Measurements from ENCODE around the gene RIPK4. TPM values are rescaled to one million over a fixed set of nuclear protein-coding genes. Genes with fewer than 3 reads are reported as not detected.

Gene RIPK4
- total RNA-seq, 2 experiments from 2014 or later = 0.65 to 0.76 TPM

- no peaks in the 10 kb centered on the region for H3K9me3 Mint-ChIP-seq
- H3K4me3 Mint-ChIP-seq = no peak overlapping the region
- TF ChIP-seq, protein P1, sequence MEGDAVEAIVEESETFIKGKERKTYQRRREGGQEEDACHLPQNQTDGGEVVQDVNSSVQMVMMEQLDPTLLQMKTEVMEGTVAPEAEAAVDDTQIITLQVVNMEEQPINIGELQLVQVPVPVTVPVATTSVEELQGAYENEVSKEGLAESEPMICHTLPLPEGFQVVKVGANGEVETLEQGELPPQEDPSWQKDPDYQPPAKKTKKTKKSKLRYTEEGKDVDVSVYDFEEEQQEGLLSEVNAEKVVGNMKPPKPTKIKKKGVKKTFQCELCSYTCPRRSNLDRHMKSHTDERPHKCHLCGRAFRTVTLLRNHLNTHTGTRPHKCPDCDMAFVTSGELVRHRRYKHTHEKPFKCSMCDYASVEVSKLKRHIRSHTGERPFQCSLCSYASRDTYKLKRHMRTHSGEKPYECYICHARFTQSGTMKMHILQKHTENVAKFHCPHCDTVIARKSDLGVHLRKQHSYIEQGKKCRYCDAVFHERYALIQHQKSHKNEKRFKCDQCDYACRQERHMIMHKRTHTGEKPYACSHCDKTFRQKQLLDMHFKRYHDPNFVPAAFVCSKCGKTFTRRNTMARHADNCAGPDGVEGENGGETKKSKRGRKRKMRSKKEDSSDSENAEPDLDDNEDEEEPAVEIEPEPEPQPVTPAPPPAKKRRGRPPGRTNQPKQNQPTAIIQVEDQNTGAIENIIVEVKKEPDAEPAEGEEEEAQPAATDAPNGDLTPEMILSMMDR (IDR thresholded peaks at IDR 0.05) = no peak
- H3K36me3 Mint-ChIP-seq (ENCODE audit: low read depth) = no peaks in the 10 kb centered on the region
- intact Hi-C loops (cut with micrococcal nuclease) = no loop called here
- no peak for ATAC-seq
- DNase-seq = no peak
- POLR2A ChIA-PET = interaction anchor here (0.6 kb wide), 1 partner anchor 13 kb away, joined by 3 read pairs; no protein-coding TSS in a partner anchor
- peaks cover 11% of the 10 kb centered on the region for H3K4me1 Mint-ChIP-seq (ENCODE audit: low read depth)
- H3K27me3 Mint-ChIP-seq = peaks cover 53% of the 10 kb centered on the region
- CTCF ChIA-PET = no interaction called here
- no peak overlapping the region for H3K27ac Mint-ChIP-seq
Measured at GRCh38 chr21:41780337-41781049, 13.6 kb upstream of the RIPK4 start.

DNA sequence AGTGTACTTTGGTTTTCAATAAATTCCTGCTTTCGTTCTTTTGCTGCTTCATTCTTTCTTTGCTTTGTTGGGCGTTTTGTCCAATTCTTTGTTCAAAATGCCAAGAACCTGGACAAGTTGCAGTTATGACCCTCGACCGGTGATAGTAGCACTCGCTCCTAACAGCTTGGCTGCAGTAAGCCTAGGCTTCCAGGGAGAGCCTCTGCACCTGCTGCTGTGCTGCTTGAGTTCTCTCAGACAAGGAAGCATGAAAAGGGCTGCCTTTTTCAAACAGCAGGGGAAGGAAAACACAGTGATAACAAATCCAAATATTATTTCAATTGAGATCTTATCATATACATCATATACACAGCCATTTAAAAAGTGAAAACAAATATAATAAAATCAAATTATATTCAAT lies 12.8 kb upstream of the RIPK4 start:
- ATAC-seq = no peak
- no peak for DNase-seq
- Mint-ChIP-seq H3K27me3 (peaks cover 58% of the 10 kb centered on the region), H3K36me3 (ENCODE audit: low read depth) (no peaks in the 10 kb centered on the region), H3K4me3 (no peak overlapping the region), H3K27ac (no peak overlapping the region), H3K4me1 (ENCODE audit: low read depth) (peaks cover 11% of the 10 kb centered on the region), H3K9me3 (no peaks in the 10 kb centered on the region)
- ChIA-PET CTCF (no interaction called here), POLR2A (no interaction called here)
- intact Hi-C loops (cut with micrococcal nuclease) = no loop called here
- TF ChIP-seq, protein P1 (IDR thresholded peaks at IDR 0.05) = no peak

DNA sequence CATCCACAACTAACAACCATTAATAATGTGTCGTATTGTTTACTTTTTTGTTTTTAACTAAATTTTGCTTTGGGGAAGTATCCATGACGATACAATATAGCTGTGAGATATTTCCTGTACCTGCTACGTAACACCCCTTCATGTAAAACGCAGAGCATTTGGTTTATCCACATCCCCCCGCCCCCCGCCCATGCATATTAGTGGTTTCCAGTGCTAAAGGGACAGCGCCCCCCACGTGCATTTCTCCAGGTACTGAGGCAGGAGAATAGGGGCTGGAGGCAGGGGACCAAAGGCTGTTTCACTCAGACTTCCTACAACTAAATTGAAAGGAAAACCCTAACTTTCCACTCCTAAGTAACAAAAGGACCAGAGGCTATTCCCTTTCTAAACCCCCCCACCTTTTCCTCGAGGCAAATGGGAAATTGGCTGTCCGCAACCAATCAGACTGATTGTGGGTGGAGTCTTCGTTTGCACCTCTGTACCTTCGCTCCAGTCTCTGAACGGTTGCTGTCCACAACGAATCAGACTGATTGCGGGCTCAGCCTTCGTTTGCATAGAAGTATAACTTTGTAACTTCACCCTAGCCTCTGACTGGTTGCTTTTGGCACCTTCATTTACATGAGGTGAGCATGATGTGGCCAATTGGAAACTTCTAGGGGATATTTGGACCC lies 12.2 kb upstream of the RIPK4 start:
- Mint-ChIP-seq H3K36me3 (ENCODE audit: low read depth) (no peaks in the 10 kb centered on the region), H3K4me1 (ENCODE audit: low read depth) (peaks cover 8% of the 10 kb centered on the region), H3K4me3 (no peak overlapping the region), H3K9me3 (no peaks in the 10 kb centered on the region), H3K27ac (no peak overlapping the region), H3K27me3 (peaks cover 59% of the 10 kb centered on the region)
- DNase-seq (no peak), ATAC-seq (no peak)
- CTCF ChIA-PET = interaction anchor here (1.3 kb wide), 1 partner anchor 137 kb away, joined by 3 read pairs; no protein-coding TSS in a partner anchor
- TF ChIP-seq, protein P1 (IDR thresholded peaks at IDR 0.05) = no peak
- POLR2A ChIA-PET = interaction anchor here (1.2 kb wide), 1 partner anchor 99 kb away, joined by 3 read pairs; no protein-coding TSS in a partner anchor
- intact Hi-C loops (cut with micrococcal nuclease) = no loop called here

GRCh38 chr21:41777951-41778815 lies 11.3 kb upstream of the RIPK4 start:
- Mint-ChIP-seq H3K27ac (no peak overlapping the region), H3K36me3 (ENCODE audit: low read depth) (no peaks in the 10 kb centered on the region), H3K9me3 (no peaks in the 10 kb centered on the region), H3K4me3 (no peak overlapping the region), H3K27me3 (peaks cover 54% of the 10 kb centered on the region), H3K4me1 (ENCODE audit: low read depth) (peaks cover 2% of the 10 kb centered on the region)
- ChIA-PET POLR2A (interaction anchor here (1.2 kb wide), 1 partner anchor 100 kb away, joined by 3 read pairs; no protein-coding TSS in a partner anchor), CTCF (interaction anchor here (0.9 to 1.3 kb wide), 4 partner anchors 10 to 495 kb away, joined by 3 to 6 read pairs (median 3); no protein-coding TSS in a partner anchor)
- intact Hi-C loops (cut with micrococcal nuclease) = no loop called here
- DNase-seq (peak; percentile 49), ATAC-seq (no peak)
- TF ChIP-seq, protein P1 (IDR thresholded peaks at IDR 0.05) = peak; percentile 54

Measured in activated CD8-positive, alpha-beta T cell treated with anti-CD3 and anti-CD28 coated beads for 36 hours (primary cell).